22Rv1 (cell line): Measurements from ENCODE around the gene USB1.

Source experiments
- CTCF ChIP-seq: fragments of 450-650 bp; IDR thresholded peaks from 2 replicates; pipeline ENCODE4 v1.5.1; 2017; ENCODE audit warnings: mild to moderate bottlenecking
- ZFX ChIP-seq: fragments of 450-650 bp; IDR thresholded peaks from 2 replicates; pipeline ENCODE4 v1.6.1; 2017; ENCODE audit warnings: antibody characterized with exemption, borderline replicate concordance

GRCh38 chr16:57981636-57982035 lies 19.6 kb upstream of the USB1 start:
- TF ChIP-seq CTCF (no peak), ZFX (no peak)
